RWPE1 (cell line): Measurements from ENCODE around the gene CELF1.
A peak's percentile ranks its signal among the peaks of the same experiment; 100 is the strongest.

ENCODE experiments used
- CTCF ChIA-PET: fragments of 350-600 bp; sonication (Branson Sonifier 250); formaldehyde crosslinking; extraction: SDS; loops from one replicate; lab custom pipeline; 2021; lab: Yijun Ruan, JAX
- POLR2A ChIA-PET: fragments of 400-600 bp; formaldehyde crosslinking; extraction: SDS; loops from one replicate; lab custom pipeline; 2020; ENCODE audit warnings: antibody characterized with exemption; ENCODE audit not compliant: low non-redundant PET; lab: Yijun Ruan, JAX
- DNase-seq: peaks from one replicate; pipeline ENCODE4 v3.0.0; 2012; ENCODE audit warnings: low spot score
- H3K27ac ChIP-seq: fragments of 450-650 bp; 2 replicates; pipeline ENCODE4 v1.5.1; 2017
- CTCF ChIP-seq: fragments of 450-650 bp; conservative IDR thresholded peaks from 2 replicates; pipeline ENCODE4 v1.5.1; 2017; ENCODE audit warnings: low read depth, mild to moderate bottlenecking

CELF1 gene

GRCh38 chr11:47438721-47439120 lies 114.2 kb downstream of the CELF1 start:
- POLR2A ChIA-PET, result no interaction called here
- CTCF ChIA-PET, result interaction anchor here (0.6 kb wide), 1 partner anchor 191 kb away, joined by 3 read pairs; no protein-coding TSS in a partner anchor
- TF ChIP-seq CTCF, result no peak

GRCh38 chr11:47437746-47438418 lies 115.0 kb downstream of the CELF1 start:
- ChIA-PET POLR2A (no interaction called here), CTCF (interaction anchor here (0.6 kb wide), 1 partner anchor 192 kb away, joined by 3 read pairs; no protein-coding TSS in a partner anchor)
- TF ChIP-seq CTCF, result no peak
- no peak for DNase-seq
- no peak overlapping the region for H3K27ac ChIP-seq

More at GRCh38 chr11:47438721-47439120, 114.2 kb downstream of the CELF1 start:
- H3K27ac ChIP-seq, result no peak overlapping the region
- no peak for DNase-seq

GRCh38 chr11:47437218-47437745 lies 115.7 kb downstream of the CELF1 start:
- POLR2A ChIA-PET, result no interaction called here
- CTCF ChIA-PET, result interaction anchor here (0.5 kb wide), 1 partner anchor 13 kb away, joined by 3 read pairs; no protein-coding TSS in a partner anchor

GRCh38 chr11:47436726-47437125 lies 116.2 kb downstream of the CELF1 start:
- TF ChIP-seq CTCF, result no peak
- DNase-seq, result no peak
- no peak overlapping the region for H3K27ac ChIP-seq
- ChIA-PET POLR2A (no interaction called here), CTCF (interaction anchor here (0.5 to 0.7 kb wide), 2 partner anchors 14 to 125 kb away, joined by 3 to 4 read pairs; no protein-coding TSS in a partner anchor)

More at GRCh38 chr11:47437218-47437745, 115.7 kb downstream of the CELF1 start:
- TF ChIP-seq CTCF, result no peak
- no peak for DNase-seq
- no peak overlapping the region for H3K27ac ChIP-seq

- POLR2A ChIA-PET, result no interaction called here
- no peak for TF ChIP-seq CTCF
- no peak for DNase-seq
- no peak overlapping the region for H3K27ac ChIP-seq
- CTCF ChIA-PET, result no interaction called here
Observed at GRCh38 chr11:47435687-47436086, 117.2 kb downstream of the CELF1 start.

GRCh38 chr11:47434011-47434786 lies 118.7 kb downstream of the CELF1 start:
- H3K27ac ChIP-seq, result peak overlapping the region; percentile 44
- ChIA-PET POLR2A (no interaction called here), CTCF (interaction anchor here (0.5 kb wide), 1 partner anchor 25 kb away, joined by 3 read pairs; no protein-coding TSS in a partner anchor)
- no peak for TF ChIP-seq CTCF
- DNase-seq, result no peak
